ENCODE results near the gene LAMP1. TPM values are rescaled to one million over a fixed set of nuclear protein-coding genes. Genes with fewer than 3 reads are reported as not detected.

Gene LAMP1
- total and polyA plus RNA-seq, 2 of the 4 experiments (the other 2 are of a cell fraction), result 60.6 to 229 TPM

DNA sequence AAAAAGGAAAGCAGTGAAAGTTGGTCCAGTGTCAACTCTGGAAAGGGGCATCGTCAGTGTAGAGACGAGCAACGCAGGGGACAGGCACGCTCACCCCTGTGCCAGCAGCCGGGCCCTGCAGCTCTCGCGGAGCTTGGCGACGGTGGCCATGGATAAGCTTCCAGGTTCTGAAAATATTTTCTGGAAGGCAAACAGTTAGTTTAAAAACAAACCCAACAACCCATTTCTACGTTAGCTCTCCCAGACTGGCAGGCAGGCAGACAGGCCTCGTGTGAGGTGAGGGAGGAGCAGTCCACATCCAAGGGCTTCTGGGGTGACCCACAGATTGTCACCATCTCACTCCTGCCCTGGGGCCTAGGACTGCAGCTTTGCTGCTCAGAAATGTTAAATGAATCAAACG is 27.4 kb downstream of the LAMP1 start:
- Histone ChIP-seq H2BK15ac (ENCODE audit: low read depth, low read length) (no peak overlapping the region), H3K36me3 (ENCODE audit: control insufficient read depth, insufficient read depth, low read length) (peaks cover 40% of the 10 kb centered on the region), H4K20me1 (ENCODE audit: insufficient read depth, low read length) (0 out of 2 replicates have a peak, but pooled peaks cover 11% of the 10 kb centered on the region), H4K5ac (ENCODE audit: low read depth, low read length) (no peak overlapping the region), H3K23ac (ENCODE audit: low read depth, low read length) (no peak overlapping the region), H3K9me3 (ENCODE audit: control insufficient read depth, insufficient read depth, low read length) (no peaks in the 10 kb centered on the region), H2AFZ (replicated peaks; ENCODE audit: low read length, poor library complexity) (no peak overlapping the region), H3K14ac (replicated peaks; ENCODE audit: low read depth, low read length) (no peak overlapping the region), H2BK5ac (ENCODE audit: low read depth, low read length, poor library complexity, severe bottlenecking) (no peak overlapping the region), H3K4me1 (ENCODE audit: control insufficient read depth, insufficient read depth, low read length) (no peaks in the 10 kb centered on the region), H3K79me1 (ENCODE audit: low read depth in 1 of 2, low read length in 2 of 2) (peaks cover 4 to 20% of the 10 kb centered on the region in 2 experiments), H4K91ac (ENCODE audit: insufficient read depth, low read depth, low read length) (no peak overlapping the region), H3K27me3 (ENCODE audit: control insufficient read depth, insufficient read depth, low read length) (peaks cover 2% of the 10 kb centered on the region; the same call in 1 of the 2 replicates), H3K9ac (ENCODE audit: low read depth, low read length) (no peak overlapping the region), H3K4ac (ENCODE audit: low read depth, low read length) (no peak overlapping the region), H3K18ac (ENCODE audit: low read depth, low read length) (no peak overlapping the region), H3K56ac (ENCODE audit: extremely low read depth, insufficient read depth, low read length) (no peak overlapping the region), H3K4me3 (ENCODE audit: insufficient read depth, low read depth, low read length) (no peak overlapping the region), H2BK20ac (ENCODE audit: low read depth, low read length) (no peak overlapping the region), H2AK5ac (ENCODE audit: low read depth, low read length) (no peak overlapping the region), H3K9me1 (ENCODE audit: insufficient read depth, low read length) (no peaks in the 10 kb centered on the region; the same call in 1 of the 2 replicates), H3K4me2 (ENCODE audit: low read depth, low read length) (no peak overlapping the region), H3K27ac (ENCODE audit: insufficient read depth, low read length) (no peak overlapping the region), H4K8ac (ENCODE audit: low read depth in 2 of 2, low read length in 2 of 2) (no peak overlapping the region), H2BK120ac (ENCODE audit: low read depth, low read length) (no peak overlapping the region), H2AK9ac (replicated peaks; ENCODE audit: low read depth, low read length, poor library complexity) (no peak overlapping the region)
- no peak for DNase-seq
- no peak for ATAC-seq (ENCODE audit: low read depth)
- POLR2A ChIA-PET (ENCODE audit: unreplicated experiment), result no interaction called here
- CTCF ChIA-PET, result no interaction called here
- TF ChIP-seq FOS (IDR thresholded peaks at IDR 0.05; ENCODE audit: low read depth, low read length) (no peak), MXI1 (IDR thresholded peaks at IDR 0.05; ENCODE audit: borderline replicate concordance, low read depth, low read length) (no peak), MAFK (IDR thresholded peaks at IDR 0.05; ENCODE audit: low read depth, low read length) (no peak), MAZ (IDR thresholded peaks at IDR 0.05; ENCODE audit: borderline replicate concordance, low read depth, low read length) (no peak), BHLHE40 (IDR thresholded peaks at IDR 0.05; ENCODE audit: low read depth, low read length) (no peak), RCOR1 (IDR thresholded peaks at IDR 0.05; ENCODE audit: insufficient replicate concordance, low read length) (no peak), CHD1 (IDR thresholded peaks at IDR 0.05; ENCODE audit: low read depth, low read length) (no peak), SMC3 (IDR thresholded peaks at IDR 0.05; ENCODE audit: low read depth, low read length) (no peak), RAD21 (IDR thresholded peaks at IDR 0.05; ENCODE audit: low read length) (no peak), NFE2L2 (IDR thresholded peaks at IDR 0.05; ENCODE audit: low read depth, low read length) (no peak)
- TF ChIP-seq, protein P1, sequence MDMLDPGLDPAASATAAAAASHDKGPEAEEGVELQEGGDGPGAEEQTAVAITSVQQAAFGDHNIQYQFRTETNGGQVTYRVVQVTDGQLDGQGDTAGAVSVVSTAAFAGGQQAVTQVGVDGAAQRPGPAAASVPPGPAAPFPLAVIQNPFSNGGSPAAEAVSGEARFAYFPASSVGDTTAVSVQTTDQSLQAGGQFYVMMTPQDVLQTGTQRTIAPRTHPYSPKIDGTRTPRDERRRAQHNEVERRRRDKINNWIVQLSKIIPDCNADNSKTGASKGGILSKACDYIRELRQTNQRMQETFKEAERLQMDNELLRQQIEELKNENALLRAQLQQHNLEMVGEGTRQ (IDR thresholded peaks at IDR 0.05; ENCODE audit: low read depth, low read length), result no peak
- TF ChIP-seq, protein P2, sequence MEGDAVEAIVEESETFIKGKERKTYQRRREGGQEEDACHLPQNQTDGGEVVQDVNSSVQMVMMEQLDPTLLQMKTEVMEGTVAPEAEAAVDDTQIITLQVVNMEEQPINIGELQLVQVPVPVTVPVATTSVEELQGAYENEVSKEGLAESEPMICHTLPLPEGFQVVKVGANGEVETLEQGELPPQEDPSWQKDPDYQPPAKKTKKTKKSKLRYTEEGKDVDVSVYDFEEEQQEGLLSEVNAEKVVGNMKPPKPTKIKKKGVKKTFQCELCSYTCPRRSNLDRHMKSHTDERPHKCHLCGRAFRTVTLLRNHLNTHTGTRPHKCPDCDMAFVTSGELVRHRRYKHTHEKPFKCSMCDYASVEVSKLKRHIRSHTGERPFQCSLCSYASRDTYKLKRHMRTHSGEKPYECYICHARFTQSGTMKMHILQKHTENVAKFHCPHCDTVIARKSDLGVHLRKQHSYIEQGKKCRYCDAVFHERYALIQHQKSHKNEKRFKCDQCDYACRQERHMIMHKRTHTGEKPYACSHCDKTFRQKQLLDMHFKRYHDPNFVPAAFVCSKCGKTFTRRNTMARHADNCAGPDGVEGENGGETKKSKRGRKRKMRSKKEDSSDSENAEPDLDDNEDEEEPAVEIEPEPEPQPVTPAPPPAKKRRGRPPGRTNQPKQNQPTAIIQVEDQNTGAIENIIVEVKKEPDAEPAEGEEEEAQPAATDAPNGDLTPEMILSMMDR (conservative IDR thresholded peaks at IDR 0.05; ENCODE audit: low read depth, low read length), result no peak
- TF ChIP-seq, protein P3, sequence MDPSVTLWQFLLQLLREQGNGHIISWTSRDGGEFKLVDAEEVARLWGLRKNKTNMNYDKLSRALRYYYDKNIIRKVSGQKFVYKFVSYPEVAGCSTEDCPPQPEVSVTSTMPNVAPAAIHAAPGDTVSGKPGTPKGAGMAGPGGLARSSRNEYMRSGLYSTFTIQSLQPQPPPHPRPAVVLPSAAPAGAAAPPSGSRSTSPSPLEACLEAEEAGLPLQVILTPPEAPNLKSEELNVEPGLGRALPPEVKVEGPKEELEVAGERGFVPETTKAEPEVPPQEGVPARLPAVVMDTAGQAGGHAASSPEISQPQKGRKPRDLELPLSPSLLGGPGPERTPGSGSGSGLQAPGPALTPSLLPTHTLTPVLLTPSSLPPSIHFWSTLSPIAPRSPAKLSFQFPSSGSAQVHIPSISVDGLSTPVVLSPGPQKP (IDR thresholded peaks at IDR 0.05; ENCODE audit: borderline replicate concordance, low read depth, low read length), result no peak
- dilution Hi-C loops (cut with HindIII; ENCODE audit: low sequenced_read_pairs, unreplicated experiment), result no loop called here
- in situ Hi-C loops (cut with MboI; ENCODE audit: low sequenced_read_pairs), result no loop called here
- intact Hi-C loops (cut with micrococcal nuclease), result no loop called here
- WGBS, 2 experiments (ENCODE audit: extremely low coverage in 2 of 2, insufficient read length in 1 of 2), result 90% methylated on average over 5 of the region's 12 CpGs; no CpG with 5 or more reads in 1 of the 2 experiments
- no TSS peak for BruUV-seq (replicated peaks)
